OCI-M2 (cell line): Measurements from ENCODE around the gene CCK.

Experiments
- DNase-seq: peaks from one replicate; lab custom pipeline; 2025; ENCODE audit not compliant: unreplicated experiment; lab: John Stamatoyannopoulos, UW

The CCK gene

GRCh38 chr3:42226470-42227425 lies 39.2 kb downstream of the CCK start:
- no peak for DNase-seq

DNA sequence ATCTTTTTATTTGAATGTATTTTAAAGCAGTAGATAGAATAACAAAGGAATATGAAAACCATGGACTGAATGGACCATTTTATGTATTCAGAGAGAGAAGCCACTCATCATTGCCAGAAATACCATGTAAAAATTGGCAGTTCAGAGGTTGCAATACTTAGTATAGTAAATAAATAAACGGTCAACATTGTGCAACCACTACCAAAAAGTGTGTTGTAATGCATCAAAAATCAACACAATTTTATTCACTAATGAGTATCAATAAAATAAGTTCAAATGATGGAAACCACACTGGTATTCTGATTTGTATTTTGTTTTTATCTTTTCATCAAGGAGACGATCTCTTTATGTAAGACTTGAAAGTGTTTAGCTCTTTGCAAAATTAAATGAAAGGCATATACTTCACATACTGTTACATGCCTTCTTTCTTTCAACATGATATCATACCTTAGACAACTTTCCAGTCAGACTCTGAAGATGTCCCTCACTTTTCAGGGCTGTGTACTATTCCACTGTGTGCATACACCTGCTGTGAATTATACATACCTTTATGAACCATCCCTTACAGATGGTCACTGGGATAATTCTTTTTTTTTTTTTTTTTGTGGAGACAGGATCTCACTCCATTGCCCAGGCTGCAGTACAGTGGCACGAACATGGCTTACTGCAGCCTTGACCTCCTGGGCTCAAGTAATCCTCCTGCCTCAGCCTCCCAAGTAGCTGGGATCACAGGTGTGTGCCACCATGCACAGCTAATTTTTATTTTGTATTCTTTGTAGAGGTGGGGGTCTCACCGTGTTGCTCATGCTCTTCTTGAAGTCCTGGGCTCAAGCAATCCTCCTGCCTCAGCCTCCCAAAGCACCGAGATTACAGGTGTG lies 40.3 kb downstream of the CCK start:
- DNase-seq = no peak

- no peak for DNase-seq
Measured at GRCh38 chr3:42224658-42225421, 41.1 kb downstream of the CCK start.

GRCh38 chr3:42224178-42224577 lies 41.8 kb downstream of the CCK start:
- DNase-seq = no peak

DNA sequence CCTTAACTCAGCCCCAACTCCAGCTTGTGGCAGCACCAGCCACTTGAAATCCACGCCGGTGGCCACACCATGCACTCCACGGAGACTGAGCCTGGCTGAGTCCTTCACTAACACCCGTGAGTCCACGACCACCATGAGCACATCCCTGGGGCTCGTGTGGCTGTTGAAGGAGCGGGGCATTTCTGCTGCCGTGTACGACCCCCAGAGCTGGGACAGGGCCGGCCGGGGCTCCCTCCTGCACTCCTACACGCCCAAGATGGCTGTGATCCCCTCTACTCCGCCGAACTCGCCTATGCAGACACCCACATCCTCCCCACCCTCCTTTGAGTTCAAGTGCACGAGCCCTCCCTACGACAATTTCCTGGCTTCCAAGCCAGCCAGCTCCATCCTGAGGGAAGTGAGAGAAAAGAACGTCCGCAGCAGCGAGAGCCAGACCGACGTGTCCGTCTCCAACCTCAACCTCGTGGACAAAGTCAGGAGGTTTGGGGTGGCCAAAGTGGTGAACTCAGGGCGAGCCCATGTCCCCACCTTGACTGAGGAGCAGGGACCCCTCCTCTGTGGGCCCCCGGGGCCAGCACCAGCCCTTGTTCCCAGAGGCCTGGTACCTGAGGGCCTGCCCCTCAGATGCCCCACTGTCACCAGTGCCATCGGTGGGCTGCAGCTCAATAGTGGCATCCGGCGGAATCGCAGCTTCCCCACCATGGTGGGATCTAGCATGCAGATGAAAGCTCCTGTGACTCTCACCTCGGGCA lies 42.9 kb downstream of the CCK start:
- no peak for DNase-seq

DNA sequence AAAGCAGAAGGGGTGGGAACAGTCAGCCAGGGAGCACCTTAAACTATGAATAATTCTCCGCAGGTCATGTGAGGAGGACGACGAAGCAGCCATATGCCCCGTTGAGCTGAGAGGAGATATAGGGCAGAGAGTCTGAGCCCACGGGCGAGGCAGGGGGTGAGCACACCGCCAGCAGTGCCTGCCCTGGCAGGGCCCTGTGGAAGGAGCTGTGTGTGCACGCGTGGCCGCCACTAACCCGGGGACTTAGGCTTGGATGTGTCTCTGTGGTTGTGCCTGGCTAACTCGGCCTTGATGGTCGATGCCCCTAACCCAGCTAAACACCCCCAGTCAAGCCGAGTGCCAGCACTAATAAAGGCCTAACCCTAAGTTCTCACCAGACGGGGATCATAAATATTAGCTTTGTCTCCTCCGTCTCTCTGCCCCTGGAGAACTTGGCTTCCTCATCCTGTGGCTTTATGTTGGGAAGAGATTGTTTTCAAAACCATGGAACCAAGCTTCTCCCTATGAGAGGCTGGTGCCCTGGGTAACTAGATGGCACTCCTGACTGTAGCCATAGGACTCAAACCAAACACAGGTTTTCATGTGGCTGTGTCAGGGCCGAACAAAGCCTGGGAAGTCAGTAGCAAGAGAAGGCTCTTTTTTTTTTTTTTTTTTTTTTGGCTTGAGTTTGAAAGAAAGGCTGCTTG lies 45.4 kb downstream of the CCK start:
- no peak for DNase-seq

GRCh38 chr3:42216931-42217333 lies 49.1 kb downstream of the CCK start:
- DNase-seq = no peak

DNA sequence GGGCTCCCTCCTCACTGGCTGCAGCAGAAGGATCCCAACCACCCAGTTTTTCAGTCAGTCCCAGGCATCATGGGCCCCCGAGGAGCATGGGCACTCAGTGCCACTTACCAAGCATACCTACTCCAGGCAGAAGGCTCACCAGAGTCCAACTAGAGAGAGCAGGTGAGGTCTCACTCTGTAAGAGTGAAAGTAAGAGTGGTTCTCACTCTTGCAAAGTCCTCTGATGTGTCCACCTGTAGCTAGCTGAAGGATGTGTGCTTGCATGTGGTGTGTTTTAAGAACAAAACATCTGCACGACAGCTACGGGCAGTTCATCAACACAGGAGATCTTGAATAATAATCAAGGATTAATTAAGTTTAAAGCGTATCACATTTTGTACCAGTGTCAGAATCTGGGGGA lies 49.7 kb downstream of the CCK start:
- no peak for DNase-seq

DNA sequence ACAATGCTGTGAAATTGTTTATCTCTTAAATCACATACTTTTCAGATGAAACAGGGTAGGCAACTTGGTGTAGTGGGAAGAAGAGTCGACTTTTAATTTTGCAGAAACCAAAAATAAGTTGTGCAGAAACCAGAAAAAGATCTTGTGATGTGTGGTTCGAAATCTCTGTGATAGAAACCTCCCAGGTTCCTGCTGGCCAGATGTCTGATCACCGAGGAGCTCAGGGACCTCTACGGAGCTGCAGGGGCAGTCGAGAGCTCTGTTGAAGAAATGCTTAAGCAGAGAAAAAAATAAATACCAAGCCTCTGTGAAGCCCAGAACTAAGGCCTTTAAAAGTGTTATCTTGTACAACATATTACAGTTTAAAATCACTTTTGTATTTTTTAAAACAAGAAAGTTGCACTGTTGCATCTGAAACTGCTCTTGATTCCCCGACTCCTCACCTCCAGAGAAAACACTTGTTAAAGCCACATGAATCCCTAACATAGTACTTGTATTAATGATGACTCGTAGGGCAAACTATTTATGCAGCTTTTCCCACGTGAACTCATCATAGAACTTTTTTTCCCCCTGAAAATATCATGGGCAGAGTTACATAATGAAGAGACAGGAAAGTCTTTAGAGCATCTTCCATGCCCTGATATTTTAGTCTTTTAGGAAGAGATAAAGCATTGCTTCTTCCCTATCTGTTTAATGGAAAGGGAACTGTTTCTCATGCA lies 51.3 kb downstream of the CCK start:
- no peak for DNase-seq

GRCh38 chr3:42214064-42214463 lies 51.9 kb downstream of the CCK start:
- no peak for DNase-seq

GRCh38 chr3:42213417-42213816 lies 52.6 kb downstream of the CCK start:
- DNase-seq = no peak

- no peak for DNase-seq
Measured at GRCh38 chr3:42210726-42211125, 55.3 kb downstream of the CCK start.

GRCh38 chr3:42209917-42210316 lies 56.1 kb downstream of the CCK start:
- DNase-seq = no peak
